GM19372 (cell line): Measurements from ENCODE around the gene ARRDC3.
"Not testable (repeated sequence)": the region's sequence is repeated elsewhere in the genome, so short reads cannot be mapped to it uniquely, and the experiment has no call there.

ENCODE experiments used
- ATAC-seq: cut with Tn5 transposase; IDR thresholded peaks from one replicate; pipeline ENCODE4 v1.9.1; 2021; ENCODE audit warnings: mild to moderate bottlenecking, low read depth, moderate library complexity; ENCODE audit not compliant: unreplicated experiment

The ARRDC3 gene, protein sequence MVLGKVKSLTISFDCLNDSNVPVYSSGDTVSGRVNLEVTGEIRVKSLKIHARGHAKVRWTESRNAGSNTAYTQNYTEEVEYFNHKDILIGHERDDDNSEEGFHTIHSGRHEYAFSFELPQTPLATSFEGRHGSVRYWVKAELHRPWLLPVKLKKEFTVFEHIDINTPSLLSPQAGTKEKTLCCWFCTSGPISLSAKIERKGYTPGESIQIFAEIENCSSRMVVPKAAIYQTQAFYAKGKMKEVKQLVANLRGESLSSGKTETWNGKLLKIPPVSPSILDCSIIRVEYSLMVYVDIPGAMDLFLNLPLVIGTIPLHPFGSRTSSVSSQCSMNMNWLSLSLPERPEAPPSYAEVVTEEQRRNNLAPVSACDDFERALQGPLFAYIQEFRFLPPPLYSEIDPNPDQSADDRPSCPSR

DNA sequence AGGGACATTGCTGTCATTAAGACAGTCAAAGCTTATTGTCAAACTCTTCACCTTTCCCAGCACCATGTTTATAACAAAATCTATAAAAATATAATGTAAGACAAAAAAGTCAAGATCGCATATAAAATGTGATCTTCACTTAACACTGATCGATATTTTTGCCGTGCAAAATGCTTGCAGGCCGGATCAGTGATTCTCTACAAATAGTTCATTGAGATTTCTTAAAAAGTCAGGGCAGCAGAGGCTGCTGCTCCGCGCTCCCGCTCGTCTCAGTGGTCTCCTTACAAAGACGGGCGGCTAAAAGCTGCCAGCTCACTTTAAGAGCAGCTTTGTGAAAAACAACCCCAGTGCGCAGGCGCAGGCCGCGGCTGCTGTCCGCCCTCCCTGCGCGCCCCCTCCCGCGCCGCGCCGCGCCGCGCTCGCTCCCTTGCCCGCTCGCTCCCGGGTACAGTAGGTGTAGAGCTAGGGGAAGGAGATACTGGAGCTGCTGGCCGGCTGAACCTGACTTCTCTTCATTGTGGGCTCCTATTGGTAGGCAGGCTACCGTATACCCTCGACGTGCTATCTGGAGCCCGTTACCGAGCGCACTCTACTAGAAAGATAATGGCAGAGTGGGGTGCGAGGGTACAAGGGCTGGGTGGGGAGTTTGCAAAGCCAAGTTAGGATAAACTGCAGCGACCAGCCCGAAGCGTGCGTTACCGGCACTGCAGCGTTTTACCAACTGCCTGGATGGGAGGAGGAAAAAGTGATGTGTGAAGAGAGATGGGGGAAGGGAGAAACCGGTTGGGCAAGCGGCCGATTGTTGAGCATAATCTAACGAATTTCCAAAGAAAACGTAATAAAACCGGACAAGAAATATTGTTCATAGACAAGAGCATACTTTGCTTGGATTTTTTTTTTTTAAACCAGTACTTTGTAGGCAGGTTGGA lies at the start of gene ARRDC3:
TSS of gene ARRDC3 (minus strand) at position 291 of the 929 bp plus-strand sequence. CDS start at position 66, 225 bp downstream.
- peak; percentile 42 for ATAC-seq

DNA sequence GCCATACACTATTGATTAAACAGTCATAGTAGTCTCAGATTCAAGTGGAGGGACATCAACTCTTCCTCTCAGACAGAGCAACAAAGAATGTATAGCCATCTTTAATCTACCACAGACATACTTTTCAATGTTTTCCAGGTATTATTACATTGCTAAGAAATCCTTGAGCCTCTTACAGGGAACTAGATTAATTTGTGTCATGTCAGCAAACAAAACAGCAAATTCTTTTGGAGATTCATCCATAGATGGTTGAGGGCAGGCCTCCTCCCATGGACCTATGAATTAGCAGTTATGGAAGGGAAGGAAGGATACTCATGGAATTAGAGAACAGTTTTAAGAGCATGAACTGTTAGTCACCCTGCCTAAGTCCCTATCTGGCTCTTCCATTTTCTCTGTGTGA lies 47.8 kb upstream of the ARRDC3 start:
- ATAC-seq: no peak

DNA sequence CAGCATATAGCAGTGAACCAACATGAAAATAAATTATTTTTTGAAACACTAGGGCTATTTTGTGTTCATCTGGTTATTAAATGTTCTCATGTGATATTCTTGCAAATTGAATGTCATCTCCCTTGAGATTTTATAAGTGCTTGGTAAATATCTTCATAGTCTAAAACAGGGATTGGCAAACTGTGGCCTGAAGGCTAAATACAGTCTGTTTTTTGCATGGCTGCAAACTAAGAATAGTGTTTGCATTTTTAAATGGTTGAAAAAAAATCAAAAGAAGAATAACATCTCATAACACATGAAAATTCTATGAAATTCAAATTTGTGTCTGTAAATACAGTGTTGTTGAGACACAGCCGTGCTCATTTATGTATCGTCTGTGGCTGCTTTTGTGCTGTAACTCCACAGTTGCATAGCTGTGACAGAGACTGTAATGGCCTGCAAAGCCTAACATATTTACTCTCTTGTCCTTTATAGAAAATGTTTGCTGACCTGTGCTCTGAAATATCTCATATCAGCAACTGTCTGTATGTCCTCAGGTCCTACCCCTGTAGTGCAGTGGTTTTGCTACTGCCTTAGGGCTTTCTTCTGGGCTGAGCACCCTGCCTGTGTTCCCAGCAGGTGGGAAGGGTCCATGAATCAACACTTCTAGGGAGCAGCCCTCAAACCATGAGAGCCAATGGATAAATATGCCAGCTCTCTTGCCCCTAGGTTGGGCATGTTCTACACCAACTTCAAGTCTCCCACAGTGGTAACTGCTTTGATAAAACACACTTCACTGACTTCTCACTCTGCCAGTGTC lies 41.7 kb upstream of the ARRDC3 start:
- ATAC-seq: no peak

DNA sequence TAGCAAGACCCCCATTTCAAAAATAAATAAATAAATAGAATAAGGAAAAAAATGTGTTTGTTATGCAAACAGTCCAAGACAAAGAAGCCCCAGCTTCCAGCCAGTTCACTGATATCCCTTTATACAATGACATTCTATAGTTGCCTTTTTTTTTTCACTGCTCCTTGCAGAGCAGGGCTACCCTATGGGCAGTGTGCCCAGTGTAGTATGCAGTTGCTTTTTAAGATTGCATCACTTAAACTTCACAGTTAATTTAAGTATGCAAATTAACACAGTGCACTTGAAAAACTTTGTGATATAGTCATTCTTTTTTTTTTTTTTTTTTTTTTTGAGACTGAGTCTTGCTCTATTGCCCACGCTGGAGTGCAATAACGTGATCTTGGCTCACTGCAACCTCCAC lies 40.8 kb upstream of the ARRDC3 start:
- no peak for ATAC-seq

DNA sequence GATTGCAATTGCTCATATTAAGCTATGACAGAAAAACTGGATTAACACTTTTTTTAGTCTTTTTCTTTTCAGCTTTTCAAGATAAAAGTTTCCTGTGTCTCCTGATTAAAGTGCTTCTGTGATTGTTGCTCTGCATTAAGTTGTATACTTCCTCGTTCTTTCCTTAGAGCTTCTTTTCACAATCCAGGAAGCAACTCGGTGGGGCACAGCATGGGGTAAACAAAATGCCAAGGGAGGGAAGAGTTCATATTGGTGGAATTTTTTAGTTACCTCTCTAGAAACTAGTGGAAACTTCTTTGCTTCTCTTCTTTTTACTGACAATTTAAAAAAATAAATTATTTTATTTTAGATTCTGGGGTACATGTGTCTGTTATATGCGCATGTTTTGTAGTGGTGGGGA lies 37.8 kb upstream of the ARRDC3 start:
- ATAC-seq: no peak

DNA sequence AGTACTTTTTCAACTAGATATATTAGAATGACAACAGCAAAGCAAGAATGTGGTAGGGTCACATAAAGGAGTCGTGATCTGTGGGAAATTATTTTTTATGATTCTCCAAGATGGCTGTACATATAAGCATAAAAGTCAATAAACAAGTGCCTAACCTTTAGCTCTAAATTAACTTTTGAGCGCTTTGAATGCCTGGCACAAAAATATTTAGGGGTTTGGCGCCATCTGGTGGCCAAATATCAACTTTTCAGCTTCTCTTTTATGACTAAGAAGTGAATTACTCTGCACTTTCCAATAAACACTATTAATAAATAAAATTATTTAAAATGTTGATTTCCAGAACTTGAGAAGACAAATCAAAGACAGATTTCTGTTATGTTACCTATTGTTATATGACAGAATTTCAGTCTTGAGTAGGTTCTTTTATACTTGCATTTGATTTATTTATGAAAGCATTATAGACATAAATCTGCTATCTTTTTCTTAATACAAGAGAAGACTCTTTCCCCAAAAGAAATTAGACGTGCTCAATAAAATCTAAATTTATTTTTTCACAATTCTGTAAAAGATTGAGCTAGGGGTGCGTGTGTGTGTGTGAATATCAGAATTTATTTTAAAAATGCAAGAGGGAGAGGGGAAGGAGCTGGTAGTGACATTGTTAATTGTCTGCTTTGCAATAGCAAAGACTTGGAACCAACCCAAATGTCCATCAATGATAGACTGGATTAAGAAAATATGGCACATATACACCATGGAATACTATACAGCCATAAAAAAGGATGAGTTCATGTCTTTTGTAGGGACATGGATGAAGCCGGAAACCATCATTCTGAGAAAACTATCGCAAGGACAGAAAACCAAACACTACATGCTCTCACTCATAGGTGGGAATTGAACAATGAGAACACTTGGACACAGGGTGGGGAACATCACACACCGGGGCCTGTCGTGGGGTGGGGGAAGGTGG lies 36.7 kb upstream of the ARRDC3 start:
- ATAC-seq: peak; percentile 51

DNA sequence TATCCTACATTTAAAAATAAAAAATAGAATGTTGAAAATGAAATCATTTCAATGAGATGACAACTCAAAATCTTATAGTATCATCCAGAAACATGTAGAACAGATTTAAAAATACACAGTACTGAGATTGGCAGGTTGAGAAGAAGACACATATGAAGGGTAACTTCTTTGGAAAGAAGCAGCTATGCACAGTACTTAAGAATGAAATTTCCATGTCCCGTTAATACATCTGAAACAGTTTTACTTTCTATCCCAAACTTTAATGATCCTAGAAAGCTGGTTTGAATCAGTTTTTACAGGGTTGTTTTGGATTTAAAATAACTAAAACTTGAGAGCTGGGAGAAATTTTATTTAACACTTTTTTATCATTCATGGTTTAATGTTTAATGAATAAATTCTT lies 36.0 kb upstream of the ARRDC3 start:
- ATAC-seq: no peak

DNA sequence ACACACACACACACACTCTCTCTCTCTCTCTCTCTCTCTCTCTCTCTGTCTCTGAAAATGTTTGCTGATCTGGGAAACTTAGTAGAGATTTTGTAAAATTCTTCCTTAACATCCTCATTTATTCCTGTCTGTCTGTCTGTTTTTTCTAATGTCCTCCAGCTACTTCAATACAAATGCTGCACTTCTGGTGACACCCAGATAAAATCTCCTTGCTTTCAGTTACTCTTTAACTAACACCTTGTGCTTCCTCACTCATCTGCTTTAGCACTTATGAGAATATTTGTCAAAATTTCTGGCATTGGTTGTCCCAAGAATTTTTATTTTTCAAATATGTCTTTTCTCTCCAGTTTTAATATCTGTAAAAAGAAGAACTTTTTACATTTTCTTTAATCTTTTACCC lies 35.0 kb upstream of the ARRDC3 start:
- ATAC-seq: no peak

DNA sequence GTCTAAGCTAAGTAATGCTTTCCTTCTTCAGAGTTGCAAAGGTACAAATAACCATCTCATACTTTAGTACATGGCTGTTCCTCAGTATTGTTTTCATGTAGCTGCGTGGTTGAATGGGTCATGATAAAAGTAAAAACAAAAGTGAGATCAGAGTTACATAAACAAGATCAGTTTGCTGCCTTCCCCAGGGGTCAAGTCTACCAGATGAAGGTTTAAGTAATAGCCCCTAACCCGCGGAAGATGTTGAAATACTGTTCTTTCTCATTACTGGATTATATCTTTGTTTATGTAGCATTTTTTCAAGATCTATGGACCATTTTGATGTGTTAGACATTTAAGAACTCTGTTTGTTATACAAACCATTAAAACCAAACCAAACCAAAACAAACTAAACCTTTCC lies 34.1 kb upstream of the ARRDC3 start:
- no peak for ATAC-seq

DNA sequence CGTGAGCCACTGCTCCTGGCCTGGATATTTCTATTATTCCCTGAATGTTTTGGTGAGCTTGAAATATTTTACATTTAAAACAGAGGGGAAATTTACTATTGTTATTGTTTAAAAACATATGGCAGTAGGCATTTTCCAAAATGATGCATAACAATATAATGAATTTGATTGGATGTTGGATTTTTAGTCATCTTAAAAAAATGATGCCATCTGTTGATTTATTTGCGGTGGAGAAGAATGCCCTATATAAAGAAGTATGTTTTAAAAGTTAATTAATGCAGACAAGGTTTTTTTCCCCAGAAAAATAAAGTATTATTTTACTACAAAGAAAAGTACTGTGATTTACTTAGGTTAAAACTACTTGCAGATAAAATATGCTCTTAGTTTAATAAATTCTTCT lies 33.4 kb upstream of the ARRDC3 start:
- ATAC-seq: no peak

DNA sequence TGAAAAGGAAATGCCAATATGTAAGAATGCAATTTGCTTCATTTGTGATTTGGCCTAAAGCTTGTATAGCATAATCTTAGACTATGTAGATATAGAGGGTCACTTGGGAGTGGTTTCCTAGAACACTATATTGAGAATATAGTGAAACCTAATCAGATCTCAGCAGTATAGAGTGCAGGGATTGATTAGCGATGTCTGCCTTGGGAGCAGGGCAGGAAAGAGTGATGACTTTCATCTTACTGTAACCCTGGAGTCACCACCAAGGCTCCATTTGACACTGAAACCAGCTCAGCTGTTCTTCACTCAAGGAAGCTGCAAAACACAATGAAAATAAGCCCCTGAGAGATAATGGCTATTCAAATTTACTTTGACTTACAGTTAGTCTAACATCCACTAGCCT lies 26.2 kb upstream of the ARRDC3 start:
- ATAC-seq: no peak

DNA sequence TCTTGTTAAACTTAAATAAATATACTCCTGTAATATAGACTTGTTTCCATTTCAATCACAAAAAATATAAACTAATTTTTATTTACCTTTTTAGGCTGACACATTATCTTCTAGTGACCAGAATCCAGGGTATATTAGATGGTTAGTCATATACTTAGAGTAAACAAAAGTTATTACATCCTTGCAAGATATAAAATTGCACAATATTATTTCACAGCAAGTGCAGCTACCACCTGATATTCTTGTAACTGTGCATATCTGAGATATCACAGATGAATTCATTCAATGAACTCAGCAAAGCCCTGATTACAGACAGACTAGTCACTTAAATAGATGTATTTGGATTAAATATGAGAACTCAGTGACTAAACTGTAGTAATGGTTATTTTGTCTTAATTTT lies 25.6 kb upstream of the ARRDC3 start:
- ATAC-seq: no peak

DNA sequence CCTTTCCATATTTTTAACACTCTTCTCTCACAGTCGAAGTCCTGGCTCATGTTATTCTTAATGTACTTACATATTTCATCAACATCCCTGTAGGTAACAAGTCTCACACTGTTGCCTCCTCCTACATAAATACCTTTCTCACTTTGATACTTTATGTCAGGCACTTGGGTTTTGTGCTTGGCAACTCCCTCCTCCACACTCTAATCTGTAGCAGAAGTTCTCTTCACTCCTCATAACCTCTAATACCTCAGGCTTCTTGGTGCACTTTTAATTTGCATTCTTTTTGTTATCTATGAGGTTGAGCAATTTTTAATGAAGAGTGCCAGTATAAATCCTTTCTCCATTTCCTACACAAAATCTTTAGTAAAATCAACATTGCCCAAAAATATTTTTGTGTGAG lies 24.1 kb upstream of the ARRDC3 start:
- ATAC-seq: no peak

DNA sequence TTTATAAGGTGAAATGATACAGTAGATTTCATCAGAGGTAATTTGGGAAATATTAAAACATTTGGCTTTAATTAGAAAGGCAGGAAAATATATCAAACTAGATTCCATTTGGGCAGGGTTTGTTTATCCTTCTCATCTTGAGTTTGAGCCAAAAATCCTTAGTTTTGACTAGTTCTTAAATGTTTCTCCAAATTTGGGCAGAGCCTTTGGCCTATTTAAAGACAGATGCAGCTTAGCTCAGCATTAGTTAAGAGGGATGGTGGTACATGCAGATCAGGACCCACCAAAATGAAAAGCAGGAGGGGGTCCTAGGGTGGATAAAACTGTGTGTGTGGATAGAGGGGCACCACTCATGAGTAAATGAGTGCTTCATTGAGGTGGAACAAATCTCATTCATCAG lies 20.3 kb upstream of the ARRDC3 start:
- no peak for ATAC-seq

DNA sequence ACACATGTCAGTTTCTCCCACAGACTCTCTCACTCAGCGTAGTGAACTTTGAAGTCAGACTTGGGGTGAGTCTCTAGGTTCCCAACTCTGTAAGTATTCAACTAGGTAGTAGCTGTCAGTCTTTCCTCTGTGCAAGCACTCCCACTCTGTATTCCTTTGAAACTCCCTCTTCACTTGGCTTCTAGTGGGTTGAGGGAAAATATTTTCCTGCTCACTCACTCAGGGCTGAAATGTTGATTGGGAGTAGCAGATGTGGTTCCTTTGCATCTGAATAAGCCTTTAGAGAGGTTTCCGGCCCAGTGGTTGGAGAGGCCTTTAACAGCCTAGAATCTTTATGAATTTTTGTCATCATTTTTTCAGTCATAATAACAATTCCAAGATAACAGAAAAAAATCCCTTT lies 18.1 kb upstream of the ARRDC3 start:
- ATAC-seq: no peak

DNA sequence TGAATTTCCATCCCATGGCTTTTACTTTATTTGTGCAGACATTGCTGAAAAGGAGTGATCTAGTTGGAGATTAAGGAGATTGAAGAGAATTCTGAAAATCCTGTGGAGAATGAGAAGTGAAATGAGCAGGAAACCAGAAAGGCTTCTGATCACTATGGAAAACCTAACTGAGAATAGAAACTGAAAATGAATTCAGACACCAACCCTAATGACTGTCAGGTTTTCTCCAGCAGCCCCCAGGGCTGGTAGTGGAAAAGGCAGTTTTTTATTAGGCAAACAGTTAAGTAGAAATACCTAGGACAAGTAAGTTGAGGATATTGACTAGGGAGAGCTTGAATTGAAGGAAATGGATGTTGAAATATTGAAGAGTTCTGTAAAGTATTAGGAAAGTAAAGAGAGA lies 14.7 kb upstream of the ARRDC3 start:
- peak; percentile 65 for ATAC-seq

DNA sequence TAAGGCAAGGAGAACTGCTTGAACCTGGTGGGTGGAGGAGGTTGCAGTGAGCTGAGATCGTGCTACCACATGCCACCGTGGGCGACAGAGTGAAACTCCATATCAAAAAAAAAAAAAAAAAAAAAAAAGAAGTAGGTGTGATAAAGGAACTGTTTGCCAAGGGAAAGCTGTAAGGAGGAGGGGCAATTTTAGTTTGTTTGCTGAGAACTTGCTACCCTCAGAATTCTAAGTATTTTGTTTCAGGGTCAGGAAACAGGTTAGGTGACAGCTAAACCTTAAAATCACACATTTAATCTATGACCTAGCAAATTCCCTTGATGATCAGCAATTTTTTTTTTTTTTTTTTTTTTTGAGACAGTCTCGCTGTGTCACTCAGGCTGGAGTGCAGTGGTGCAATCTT lies 7.2 kb upstream of the ARRDC3 start:
- ATAC-seq: no peak

DNA sequence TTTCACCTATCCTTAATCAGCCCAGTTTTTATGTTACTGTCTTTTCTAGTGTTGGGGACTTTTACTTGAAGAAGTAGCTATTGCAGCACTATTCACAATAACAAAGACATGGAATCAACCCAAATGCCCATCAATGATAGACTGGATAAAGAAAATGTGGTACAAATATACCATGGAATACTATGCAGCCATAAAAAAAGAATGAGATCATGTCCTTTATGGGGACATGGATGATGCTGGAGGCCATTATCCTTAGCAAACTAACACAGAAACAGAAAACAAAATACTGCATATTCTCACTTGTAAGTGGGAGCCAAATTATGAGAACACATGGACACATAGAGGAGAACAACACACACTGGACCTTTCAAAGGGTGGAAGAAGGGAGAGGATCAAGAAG lies 6.4 kb upstream of the ARRDC3 start:
- ATAC-seq: not testable (repeated sequence)

DNA sequence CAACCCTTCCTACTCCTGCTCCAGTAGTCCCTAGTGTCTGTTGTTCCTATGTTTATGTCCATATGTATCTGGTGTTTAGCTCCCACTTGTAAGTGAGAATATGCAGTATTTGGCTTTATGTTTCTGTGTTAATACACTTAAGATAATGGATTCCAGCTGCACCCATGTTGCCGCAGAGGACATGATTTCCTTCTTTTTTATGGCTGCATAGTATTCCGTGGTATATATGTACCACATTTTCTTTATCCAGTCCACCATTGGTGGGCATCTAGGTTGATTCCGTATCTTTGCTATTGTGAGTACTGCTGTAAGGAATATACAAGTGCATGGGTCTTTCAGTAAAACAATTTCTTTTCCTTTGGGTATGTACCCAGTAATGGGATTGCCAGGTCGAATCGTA lies 5.2 kb upstream of the ARRDC3 start:
- ATAC-seq: no peak

DNA sequence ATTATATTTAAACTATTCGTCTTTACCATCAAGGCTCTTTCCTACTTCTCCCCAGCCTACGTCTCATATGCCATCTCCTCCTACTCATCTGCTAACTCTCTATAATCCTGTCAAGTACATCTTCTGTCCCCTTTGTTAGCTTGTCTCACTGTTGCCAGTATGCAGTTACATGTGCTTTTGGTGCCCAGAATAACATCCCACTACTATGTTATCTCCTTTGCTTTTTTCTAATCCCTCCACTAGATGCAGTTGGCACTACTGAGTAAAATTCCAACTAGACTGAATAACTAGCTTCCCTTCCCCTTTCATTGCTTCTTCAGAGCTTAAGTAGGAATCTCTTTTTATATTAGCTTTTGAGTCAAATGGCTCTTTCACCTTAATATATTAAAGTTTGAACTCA lies 3.0 kb upstream of the ARRDC3 start:
- ATAC-seq: no peak
